ENCODE measurements around the gene MTFR1L.

DNA sequence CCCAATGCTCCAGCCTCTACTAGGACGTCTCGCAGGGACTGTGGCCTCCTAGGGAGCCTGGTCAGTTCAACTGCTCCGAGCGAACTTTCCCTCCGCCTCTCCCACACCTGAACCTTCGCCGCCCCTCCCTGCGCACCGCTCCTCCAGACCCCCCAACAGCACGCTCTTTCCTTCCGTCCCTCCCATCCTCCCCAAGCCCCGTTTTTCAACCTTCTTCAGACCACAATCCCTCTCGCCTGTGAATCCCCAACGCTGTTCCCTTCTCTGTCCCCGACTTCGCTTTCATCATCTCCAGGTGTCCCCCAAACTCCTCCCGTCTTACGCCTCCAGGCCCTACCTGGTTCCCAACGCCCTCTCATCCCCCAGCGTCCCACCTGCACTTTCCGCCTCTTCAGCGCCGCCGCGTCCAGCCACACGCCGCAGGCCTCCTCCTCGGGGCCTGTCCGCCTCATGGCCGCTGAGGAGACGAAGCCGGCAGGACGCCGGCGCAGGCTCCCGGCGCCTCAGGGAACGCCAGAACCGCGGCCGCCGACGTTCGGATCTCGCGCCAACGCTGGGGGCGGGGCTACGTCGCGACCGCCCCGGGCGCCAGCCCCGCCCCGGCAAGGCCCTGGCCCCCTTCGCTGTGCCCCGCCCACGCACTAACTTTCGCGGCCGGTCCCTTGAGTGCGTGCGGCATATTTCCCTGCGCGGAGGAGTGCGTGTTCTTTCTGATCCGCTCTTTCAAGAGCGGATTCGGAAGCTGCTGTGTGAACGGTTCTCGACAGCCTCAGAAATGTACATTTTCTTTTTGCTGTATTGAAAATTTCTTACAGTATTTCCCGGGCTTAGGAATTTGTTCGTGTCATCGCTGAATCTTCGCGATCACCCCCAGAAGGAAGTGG, 39.4 kb downstream of the MTFR1L start, which contains the start of gene AUNIP:
- TF ChIP-seq, protein P1, sequence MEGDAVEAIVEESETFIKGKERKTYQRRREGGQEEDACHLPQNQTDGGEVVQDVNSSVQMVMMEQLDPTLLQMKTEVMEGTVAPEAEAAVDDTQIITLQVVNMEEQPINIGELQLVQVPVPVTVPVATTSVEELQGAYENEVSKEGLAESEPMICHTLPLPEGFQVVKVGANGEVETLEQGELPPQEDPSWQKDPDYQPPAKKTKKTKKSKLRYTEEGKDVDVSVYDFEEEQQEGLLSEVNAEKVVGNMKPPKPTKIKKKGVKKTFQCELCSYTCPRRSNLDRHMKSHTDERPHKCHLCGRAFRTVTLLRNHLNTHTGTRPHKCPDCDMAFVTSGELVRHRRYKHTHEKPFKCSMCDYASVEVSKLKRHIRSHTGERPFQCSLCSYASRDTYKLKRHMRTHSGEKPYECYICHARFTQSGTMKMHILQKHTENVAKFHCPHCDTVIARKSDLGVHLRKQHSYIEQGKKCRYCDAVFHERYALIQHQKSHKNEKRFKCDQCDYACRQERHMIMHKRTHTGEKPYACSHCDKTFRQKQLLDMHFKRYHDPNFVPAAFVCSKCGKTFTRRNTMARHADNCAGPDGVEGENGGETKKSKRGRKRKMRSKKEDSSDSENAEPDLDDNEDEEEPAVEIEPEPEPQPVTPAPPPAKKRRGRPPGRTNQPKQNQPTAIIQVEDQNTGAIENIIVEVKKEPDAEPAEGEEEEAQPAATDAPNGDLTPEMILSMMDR (IDR thresholded peaks at IDR 0.05; ENCODE audit: low read length), result no peak
- TF ChIP-seq EZH2 (IDR thresholded peaks at IDR 0.05; ENCODE audit: borderline replicate concordance, low read length), result no peak
